DND-41 (cell line): ENCODE data around the gene ZNF644.

Source experiments
- ATAC-seq: fragments of 200-7000 bp; cut with Tn5 transposase; 3 replicates; pipeline ENCODE4 v1.9.1; 2021; ENCODE audit warnings: low read depth; ENCODE audit not compliant: insufficient read depth
- DNase-seq: peaks from one replicate; pipeline ENCODE4 v3.0.0-alpha.2; 2020
- H2AFZ ChIP-seq: 2 replicates; pipeline ENCODE4 v1.6.0; 2012; ENCODE audit warnings: low read depth, low read length
- H3K27ac ChIP-seq: 2 replicates; pipeline ENCODE4 v1.5.1; 2012; ENCODE audit warnings: low read length, inconsistent platforms
- H3K27me3 ChIP-seq: fragments of 200-600 bp; sonication (generic); 2 replicates; pipeline ENCODE4 v1.6.0; 2012; ENCODE audit warnings: low read length, mild to moderate bottlenecking, inconsistent platforms; ENCODE audit not compliant: insufficient read depth, poor library complexity
- H3K36me3 ChIP-seq: 2 replicates; pipeline ENCODE4 v1.5.1; 2012; ENCODE audit warnings: low read length, inconsistent platforms; ENCODE audit not compliant: insufficient read depth
- H3K4me1 ChIP-seq: 2 replicates; pipeline ENCODE4 v1.5.1; 2012; ENCODE audit warnings: mild to moderate bottlenecking, low read length; ENCODE audit not compliant: insufficient read depth
- H3K4me2 ChIP-seq: 2 replicates; pipeline ENCODE4 v1.6.0; 2012; ENCODE audit warnings: mild to moderate bottlenecking, moderate library complexity, low read length, inconsistent platforms; ENCODE audit not compliant: insufficient read depth
- H3K4me3 ChIP-seq, 2 experiments: fragments of 200-600 bp in 1 of 2; shearing (Covaris generic) in 1 of 2; 2 replicates each; pipeline ENCODE4 v1.5.1; 2012 to 2016; ENCODE audit warnings: inconsistent platforms in 2 of 2, low read length in 2 of 2, mild to moderate bottlenecking in 2 of 2, low read depth in 1 of 2, moderate library complexity in 1 of 2
- H3K79me2 ChIP-seq: 2 replicates; pipeline ENCODE4 v1.6.0; 2012; ENCODE audit warnings: low read length, inconsistent platforms; ENCODE audit not compliant: insufficient read depth
- H3K9ac ChIP-seq: 2 replicates; pipeline ENCODE4 v1.6.0; 2012; ENCODE audit warnings: low read depth, mild to moderate bottlenecking, inconsistent platforms, low read length, moderate library complexity
- H3K9me3 ChIP-seq: 2 replicates; pipeline ENCODE4 v1.5.1; 2012; ENCODE audit warnings: low read length, moderate library complexity, mild to moderate bottlenecking, inconsistent platforms; ENCODE audit not compliant: insufficient read depth, severe bottlenecking
- H4K20me1 ChIP-seq: 2 replicates; pipeline ENCODE4 v1.6.0; 2012; ENCODE audit warnings: low read length; ENCODE audit not compliant: insufficient read depth
- EZH2 ChIP-seq: IDR thresholded peaks from 3 replicates; pipeline ENCODE4 v1.6.1; 2012; ENCODE audit warnings: borderline replicate concordance, low read depth, mild to moderate bottlenecking, moderate library complexity, low read length, inconsistent platforms; ENCODE audit not compliant: severe bottlenecking
- TF ChIP-seq, protein P1 (sequence below): IDR thresholded peaks from 2 replicates; pipeline ENCODE4 v1.5.1; 2012; ENCODE audit warnings: borderline replicate concordance, low read length, moderate library complexity, mild to moderate bottlenecking; ENCODE audit not compliant: poor library complexity, severe bottlenecking; ENCODE audit errors: extremely low read depth

Gene ZNF644

DNA sequence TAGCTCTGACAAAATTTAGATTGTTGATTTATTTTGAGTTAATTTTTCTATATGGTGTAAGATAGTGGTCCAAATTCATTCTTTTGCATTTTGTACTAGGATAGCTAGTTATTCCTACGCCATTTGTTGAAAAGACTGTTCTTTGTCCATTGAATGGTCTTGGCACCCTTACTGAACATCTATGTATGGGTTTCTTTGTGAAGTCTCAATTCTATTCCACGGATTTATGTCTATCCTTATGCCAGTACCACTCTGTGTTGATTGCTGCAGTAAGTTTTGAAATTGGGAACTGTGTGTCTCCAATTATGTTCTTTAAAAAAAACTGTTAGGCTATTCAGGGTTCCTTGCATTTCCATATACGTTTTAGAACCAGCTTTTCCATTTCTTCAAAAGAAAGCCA is 145.7 kb downstream of the ZNF644 start:
- DNase-seq = no peak
- H4K20me1 ChIP-seq = no peaks in the 10 kb centered on the region
- TF ChIP-seq, protein P1, sequence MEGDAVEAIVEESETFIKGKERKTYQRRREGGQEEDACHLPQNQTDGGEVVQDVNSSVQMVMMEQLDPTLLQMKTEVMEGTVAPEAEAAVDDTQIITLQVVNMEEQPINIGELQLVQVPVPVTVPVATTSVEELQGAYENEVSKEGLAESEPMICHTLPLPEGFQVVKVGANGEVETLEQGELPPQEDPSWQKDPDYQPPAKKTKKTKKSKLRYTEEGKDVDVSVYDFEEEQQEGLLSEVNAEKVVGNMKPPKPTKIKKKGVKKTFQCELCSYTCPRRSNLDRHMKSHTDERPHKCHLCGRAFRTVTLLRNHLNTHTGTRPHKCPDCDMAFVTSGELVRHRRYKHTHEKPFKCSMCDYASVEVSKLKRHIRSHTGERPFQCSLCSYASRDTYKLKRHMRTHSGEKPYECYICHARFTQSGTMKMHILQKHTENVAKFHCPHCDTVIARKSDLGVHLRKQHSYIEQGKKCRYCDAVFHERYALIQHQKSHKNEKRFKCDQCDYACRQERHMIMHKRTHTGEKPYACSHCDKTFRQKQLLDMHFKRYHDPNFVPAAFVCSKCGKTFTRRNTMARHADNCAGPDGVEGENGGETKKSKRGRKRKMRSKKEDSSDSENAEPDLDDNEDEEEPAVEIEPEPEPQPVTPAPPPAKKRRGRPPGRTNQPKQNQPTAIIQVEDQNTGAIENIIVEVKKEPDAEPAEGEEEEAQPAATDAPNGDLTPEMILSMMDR = no peak
- no peak for TF ChIP-seq EZH2
- no peak overlapping the region for H3K27ac ChIP-seq
- H3K4me2 ChIP-seq = no peak overlapping the region
- H3K27me3 ChIP-seq = no peaks in the 10 kb centered on the region
- H2AFZ ChIP-seq = no peak overlapping the region
- H3K79me2 ChIP-seq = no peaks in the 10 kb centered on the region
- no peak overlapping the region for H3K9ac ChIP-seq
- no peak for ATAC-seq
- no peaks in the 10 kb centered on the region for H3K4me1 ChIP-seq
- H3K4me3 ChIP-seq = no peak overlapping the region
- peaks cover 27% of the 10 kb centered on the region for H3K9me3 ChIP-seq
- H3K36me3 ChIP-seq = no peaks in the 10 kb centered on the region; the same call in 1 of the 2 replicates
